22Rv1 (cell line): Measurements from ENCODE around the gene PLCB1.

Source experiments
- ZFX ChIP-seq: fragments of 450-650 bp; IDR thresholded peaks from 2 replicates; pipeline ENCODE4 v1.6.1; 2017; ENCODE audit warnings: antibody characterized with exemption, borderline replicate concordance
- TF ChIP-seq, protein P1 (sequence below): fragments of 450-650 bp; IDR thresholded peaks from 2 replicates; pipeline ENCODE4 v1.5.1; 2017; ENCODE audit warnings: mild to moderate bottlenecking

DNA sequence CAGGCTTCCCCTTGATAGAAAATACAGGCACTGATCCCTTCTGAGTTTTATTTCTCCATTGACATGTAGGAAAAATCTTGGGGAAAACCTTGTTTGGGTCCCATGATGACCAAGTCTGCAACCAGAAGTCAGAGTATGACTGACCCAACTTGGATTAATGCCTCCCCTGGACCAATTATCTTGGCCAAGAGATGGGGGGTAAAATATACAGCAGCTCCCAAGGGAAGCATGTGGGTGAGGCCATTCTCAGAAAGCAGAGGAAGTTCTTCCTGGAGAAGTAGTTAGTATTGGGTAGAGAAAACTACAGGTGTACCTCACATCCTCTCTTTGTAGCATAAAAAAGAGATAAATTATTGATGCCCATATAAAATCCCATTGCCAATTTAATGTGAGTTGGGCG, 651.7 kb downstream of the PLCB1 start:
- TF ChIP-seq, protein P1, sequence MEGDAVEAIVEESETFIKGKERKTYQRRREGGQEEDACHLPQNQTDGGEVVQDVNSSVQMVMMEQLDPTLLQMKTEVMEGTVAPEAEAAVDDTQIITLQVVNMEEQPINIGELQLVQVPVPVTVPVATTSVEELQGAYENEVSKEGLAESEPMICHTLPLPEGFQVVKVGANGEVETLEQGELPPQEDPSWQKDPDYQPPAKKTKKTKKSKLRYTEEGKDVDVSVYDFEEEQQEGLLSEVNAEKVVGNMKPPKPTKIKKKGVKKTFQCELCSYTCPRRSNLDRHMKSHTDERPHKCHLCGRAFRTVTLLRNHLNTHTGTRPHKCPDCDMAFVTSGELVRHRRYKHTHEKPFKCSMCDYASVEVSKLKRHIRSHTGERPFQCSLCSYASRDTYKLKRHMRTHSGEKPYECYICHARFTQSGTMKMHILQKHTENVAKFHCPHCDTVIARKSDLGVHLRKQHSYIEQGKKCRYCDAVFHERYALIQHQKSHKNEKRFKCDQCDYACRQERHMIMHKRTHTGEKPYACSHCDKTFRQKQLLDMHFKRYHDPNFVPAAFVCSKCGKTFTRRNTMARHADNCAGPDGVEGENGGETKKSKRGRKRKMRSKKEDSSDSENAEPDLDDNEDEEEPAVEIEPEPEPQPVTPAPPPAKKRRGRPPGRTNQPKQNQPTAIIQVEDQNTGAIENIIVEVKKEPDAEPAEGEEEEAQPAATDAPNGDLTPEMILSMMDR = no peak
- no peak for TF ChIP-seq ZFX
